ENCODE data around the gene CORO2A.

DNA sequence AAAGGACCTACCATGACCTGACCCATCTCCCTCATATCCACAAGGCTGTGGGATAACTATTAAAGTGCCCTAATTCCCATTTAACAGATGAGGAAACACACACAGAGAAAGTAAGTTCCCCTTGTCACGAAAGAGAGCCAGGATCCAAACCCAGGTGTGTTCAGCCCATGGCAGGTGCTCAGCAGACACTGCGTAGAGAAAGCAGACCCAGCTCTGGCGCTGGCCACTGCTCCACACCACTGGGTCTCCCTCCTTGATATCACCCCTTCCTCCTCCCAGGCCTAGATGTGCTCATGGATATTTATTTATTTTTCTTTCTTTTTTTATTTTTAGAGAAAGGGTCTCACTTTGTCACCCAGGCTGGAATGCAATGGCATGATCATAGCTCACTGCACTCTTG, 24.0 kb upstream of the CORO2A start:
- no peak for TF ChIP-seq POLR2A (IDR thresholded peaks at IDR 0.05)
- TF ChIP-seq CTCF (IDR thresholded peaks at IDR 0.05): no peak
- TF ChIP-seq POLR2AphosphoS5 (IDR thresholded peaks at IDR 0.05): no peak
